Activated CD4-positive, CD25-positive, alpha-beta regulatory T cell treated with anti-CD3 and anti-CD28 coated beads, Interleukin-2, amount 50 U/mL, for 16 hours (primary cell): ENCODE data around the gene ALDOB.
"Not testable (repeated sequence)": the region's sequence is repeated elsewhere in the genome, so short reads cannot be mapped to it uniquely, and the experiment has no call there.

Experiments used
- DNase-seq: peaks from one replicate; pipeline ENCODE4 v3.0.0-alpha.2; 2020; ENCODE audit warnings: low read depth, low spot score

The ALDOB gene

GRCh38 chr9:101384873-101385536, 50.6 kb downstream of the ALDOB start, which contains the start of gene BAAT:
Gene BAAT (minus strand): TSS chr9:101385006. CDS start chr9:101371404, 13,602 bp downstream.
- not testable (repeated sequence) for DNase-seq

GRCh38 chr9:101383361-101383760, 52.2 kb downstream of the ALDOB start:
- no peak for DNase-seq

- no peak for DNase-seq
Observed at GRCh38 chr9:101381833-101382342, 53.7 kb downstream of the ALDOB start.

GRCh38 chr9:101381118-101381517, 54.5 kb downstream of the ALDOB start:
- DNase-seq, result no peak

GRCh38 chr9:101380295-101380694, 55.3 kb downstream of the ALDOB start:
- DNase-seq, result no peak

GRCh38 chr9:101376111-101376848, 59.3 kb downstream of the ALDOB start:
- DNase-seq, result no peak

GRCh38 chr9:101375546-101375945, 60.0 kb downstream of the ALDOB start:
- no peak for DNase-seq

- no peak for DNase-seq
Observed at GRCh38 chr9:101372327-101373118, 63.1 kb downstream of the ALDOB start.

- DNase-seq, result no peak
Observed at GRCh38 chr9:101371813-101372212, 63.8 kb downstream of the ALDOB start.
